ENCODE measurements around the gene ASMTL.
"Not testable (repeated sequence)": the region's sequence is repeated elsewhere in the genome, so short reads cannot be mapped to it uniquely, and the experiment has no call there.

Gene ASMTL, protein sequence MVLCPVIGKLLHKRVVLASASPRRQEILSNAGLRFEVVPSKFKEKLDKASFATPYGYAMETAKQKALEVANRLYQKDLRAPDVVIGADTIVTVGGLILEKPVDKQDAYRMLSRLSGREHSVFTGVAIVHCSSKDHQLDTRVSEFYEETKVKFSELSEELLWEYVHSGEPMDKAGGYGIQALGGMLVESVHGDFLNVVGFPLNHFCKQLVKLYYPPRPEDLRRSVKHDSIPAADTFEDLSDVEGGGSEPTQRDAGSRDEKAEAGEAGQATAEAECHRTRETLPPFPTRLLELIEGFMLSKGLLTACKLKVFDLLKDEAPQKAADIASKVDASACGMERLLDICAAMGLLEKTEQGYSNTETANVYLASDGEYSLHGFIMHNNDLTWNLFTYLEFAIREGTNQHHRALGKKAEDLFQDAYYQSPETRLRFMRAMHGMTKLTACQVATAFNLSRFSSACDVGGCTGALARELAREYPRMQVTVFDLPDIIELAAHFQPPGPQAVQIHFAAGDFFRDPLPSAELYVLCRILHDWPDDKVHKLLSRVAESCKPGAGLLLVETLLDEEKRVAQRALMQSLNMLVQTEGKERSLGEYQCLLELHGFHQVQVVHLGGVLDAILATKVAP

DNA sequence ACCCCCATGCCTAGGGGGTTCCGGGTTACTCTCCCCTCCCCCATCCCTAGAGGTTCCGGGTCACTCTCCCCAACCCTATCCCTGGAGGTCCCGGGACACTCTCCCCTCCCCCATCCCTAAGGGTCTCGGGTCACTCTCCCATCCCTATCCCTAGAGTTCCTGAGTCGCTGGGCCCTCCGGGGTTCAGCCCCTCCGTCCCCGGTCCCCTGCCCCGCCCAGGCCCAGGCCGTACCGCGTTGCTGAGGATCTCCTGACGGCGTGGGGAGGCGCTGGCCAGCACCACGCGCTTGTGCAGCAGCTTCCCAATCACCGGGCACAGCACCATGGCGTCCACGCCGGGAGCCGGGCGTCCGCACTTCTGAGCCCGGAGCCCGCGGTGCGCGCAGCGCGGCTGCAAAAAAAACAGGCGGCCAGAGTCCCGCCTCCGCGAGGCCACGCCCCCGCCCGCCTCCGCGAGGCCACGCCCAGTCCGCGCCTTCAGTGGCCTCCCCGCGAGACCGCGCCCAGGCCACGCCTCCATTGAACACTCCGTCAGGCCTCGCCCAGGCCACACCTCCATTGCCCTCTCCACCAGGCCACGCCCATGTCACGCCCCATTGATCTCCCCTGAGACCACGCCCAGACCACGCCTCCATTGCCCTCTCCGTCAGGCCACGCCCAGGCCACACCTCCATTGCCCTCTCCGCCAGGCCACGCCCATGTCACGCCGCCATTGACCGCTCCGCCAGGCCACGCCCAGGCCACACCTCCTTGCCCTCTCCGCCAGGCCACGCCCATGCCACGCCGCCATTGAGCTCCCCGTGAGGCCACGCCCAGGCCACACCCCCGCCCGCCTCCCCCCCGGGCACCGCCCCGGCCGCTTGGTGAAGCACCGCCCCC is at the start of gene ASMTL:
ASMTL (minus strand) TSS at position 394 of the 879 bp plus-strand sequence; CDS start at position 325, 69 bp downstream.
- DNase-seq, result no peak

GRCh38 chrX:1502241-1502640 is 49.5 kb upstream of the ASMTL start:
- no peak for DNase-seq

DNA sequence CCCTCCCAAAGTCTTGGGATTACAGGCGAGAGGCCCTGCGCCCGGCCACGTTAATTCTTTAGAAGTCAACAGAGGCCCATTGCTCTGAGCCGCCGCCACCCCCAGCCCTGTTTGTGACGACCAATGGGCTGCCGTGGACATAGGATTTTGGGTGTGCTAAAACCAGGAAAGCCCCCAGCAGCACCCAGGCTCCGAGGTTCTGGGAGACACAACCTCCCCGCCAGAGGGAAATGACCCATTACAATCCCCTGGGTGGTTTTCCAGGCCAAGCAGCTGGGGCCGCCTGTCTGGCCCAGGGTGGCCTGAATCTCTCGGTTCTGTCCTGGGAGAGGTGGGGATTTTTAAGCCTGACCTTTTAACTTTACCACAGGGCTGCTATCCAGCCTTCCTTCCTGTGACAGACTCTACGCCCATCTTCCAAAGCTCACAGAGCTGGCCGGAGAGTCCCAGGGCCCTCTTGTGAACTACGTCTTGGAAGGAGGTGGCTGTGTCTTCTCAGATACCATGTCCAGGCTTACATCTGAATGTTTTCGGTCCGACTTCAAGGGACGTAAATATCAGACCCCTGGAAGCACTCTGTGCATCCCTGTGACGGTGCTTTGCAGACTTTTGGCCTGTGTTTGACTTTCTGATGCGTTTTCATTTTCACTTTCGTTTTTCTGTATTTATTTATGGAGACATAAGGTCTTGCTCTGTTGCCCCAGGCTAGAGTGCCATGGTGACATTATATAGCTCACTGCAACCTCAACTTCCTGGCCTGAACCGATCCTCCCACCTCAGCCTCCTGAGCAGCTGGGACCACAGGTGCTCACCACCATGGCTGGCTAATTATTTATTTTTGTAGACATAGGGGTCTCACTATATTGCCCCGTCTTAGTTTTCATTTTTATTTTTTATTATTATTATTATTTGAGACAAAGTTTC is 48.3 kb upstream of the ASMTL start:
- no peak for DNase-seq

- DNase-seq, result no peak
These were observed 43.4 kb upstream of the ASMTL start for GRCh38 chrX:1496076-1496475.

DNA sequence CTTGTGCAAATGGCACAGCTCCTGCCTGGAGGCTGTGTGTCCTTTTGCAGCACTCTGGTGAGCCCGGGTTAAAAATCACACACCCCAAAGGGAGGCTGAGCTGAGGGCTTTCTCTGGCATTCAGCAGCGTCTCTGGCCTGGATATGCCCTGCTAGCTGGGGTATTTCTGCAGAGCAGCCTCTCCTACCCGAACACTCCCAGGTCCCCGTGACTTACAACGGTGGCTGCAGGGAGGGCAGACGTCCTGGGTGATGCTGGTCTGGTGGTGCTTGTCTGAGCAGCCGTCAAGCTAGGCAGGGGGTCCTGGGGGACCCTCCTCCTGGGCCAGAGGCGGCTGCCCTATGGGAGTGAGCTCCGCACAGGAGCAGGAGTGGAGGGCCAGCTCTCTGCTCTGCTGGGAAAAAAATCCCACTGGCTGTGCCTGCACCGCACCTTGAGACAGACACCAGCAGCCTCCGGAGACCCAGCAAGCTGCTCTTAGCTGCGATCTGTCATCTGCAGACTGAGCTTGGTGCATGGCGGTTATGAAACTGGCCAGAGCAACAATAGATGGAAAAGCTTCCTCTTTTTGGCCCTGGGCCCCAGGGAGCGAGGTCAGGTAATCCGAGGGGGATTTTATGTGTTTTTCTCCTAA is 41.3 kb upstream of the ASMTL start:
- no peak for DNase-seq

GRCh38 chrX:1493412-1493811 is 40.7 kb upstream of the ASMTL start:
- no peak for DNase-seq

- no peak for DNase-seq
These were observed 39.8 kb upstream of the ASMTL start for GRCh38 chrX:1492421-1493012.

GRCh38 chrX:1491851-1492349 is 39.2 kb upstream of the ASMTL start:
- no peak for DNase-seq

- DNase-seq, result not testable (repeated sequence)
These were observed 38.5 kb upstream of the ASMTL start for GRCh38 chrX:1491248-1491647.

- DNase-seq, result not testable (repeated sequence)
These were observed 38.0 kb upstream of the ASMTL start for GRCh38 chrX:1490723-1491122.

DNA sequence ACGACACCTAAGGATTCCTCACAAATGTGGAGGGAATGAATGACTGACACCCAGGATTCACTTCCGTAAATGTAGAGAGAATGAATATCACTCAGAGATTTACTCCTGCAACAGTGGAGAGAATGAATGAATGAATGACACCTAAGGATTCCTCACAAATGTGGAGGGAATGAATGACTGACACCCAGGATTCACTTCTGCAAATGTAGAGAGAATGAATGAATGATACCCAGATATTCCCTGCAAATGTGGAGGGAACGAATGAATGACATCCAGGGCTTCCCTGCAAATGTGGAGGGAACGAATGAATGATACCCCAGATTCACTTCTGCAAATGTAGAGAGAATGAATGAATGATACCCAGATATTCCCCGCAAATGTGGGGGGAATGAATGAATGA is 36.6 kb upstream of the ASMTL start:
- not testable (repeated sequence) for DNase-seq

DNA sequence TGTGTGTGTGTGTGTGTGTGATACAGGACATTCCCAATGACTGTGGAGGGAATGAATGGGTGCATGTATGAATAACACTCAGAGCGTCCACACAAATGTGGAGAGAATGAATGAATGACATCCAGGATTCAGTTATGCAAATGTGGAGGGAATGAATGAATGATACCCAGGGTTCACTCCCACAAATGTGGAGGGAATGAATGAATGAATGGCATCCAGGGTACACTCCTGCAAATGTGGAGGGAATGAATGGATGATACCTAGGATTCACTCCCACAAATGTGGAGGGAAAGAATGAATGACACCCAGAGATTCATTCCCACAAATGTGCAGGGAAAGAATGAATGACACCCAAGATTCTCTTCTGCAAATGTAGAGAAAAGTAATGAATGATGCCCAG is 36.0 kb upstream of the ASMTL start:
- no peak for DNase-seq

DNA sequence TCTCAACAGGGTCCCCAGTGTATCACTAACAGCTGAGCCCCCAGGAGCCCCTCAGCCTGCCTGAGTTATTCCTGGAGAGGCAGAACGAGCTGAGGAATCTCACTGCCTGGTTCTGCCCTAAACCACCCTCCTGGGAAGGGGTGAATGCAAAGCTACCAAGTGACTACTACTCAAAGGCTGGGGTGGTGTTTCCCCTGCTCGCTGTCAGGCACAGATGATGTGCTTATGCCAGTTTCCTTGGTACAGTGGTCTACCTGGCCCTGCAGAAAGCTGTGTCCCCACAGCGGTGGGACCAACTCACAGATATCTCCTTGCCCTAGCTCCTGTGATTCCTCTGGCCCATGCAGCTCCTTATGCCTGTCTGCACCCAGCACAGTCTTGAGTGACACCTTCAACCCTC is 35.4 kb upstream of the ASMTL start:
- DNase-seq, result no peak

DNA sequence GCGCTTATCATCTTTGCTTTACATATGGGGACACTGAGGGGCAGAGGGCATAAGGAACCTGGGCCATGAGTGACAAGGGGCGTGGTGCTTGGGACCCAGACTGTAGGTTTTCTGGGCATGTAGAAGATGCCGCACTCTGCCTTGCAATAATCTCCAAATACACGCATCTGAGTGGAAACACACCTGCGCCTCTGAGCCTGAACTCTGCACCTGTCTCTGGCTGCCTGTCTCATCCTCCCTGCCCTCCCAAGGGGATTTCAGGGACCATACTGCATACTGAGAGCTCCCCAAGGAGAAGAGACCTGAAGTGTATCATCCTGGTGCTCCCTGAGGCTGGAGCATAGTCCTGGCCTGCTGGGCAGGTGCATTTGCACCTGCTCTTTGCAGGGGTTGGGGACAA is 34.7 kb upstream of the ASMTL start:
- DNase-seq, result no peak

DNA sequence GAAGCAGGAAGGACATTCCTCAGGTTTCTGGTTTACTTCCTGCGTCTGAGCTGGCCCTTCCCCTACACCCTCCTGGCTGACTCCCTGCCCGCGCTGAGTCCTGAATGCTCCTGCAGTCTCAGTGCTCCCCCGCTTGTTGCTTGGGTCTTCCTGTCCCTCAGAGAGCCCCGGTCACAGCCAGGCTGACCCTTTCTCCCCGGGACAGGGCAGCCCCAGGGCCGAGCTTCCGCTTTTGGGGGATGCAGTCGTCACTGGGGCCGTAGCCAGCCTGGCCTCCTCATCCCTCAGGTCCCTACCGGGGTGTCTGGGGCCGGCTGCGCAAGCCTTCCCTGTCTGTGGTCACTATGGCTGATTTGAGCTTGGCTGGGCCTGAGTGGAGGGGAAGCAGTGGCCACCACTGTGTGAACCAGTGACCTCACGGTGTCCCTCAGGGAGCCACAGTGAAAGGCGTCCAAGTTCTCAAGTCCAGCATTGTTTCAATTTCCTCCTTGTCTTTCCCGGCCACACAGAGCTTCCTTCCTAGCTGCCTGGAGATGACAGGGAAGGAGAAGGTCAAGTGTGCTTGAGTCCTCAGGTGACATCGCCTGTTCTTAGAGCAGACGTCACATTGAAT is 34.1 kb upstream of the ASMTL start:
- no peak for DNase-seq

DNA sequence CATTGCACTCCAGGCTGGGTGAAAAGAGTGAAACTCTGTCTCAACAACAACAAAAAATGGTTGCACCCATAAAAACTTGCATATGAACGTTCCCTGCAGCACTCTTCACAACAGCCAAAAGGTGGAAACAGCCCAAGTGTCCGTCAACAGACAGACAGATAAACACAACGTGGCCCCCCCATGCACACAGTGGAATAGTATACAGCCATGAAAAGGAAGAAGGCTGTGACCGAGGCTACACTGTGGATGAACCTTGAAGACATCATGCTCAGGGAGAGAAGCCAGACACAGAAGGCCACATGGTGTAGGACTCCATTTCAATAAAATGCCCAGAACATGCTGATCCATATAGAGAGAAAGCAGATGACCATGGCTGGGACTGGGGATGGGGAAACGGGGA is 33.5 kb upstream of the ASMTL start:
- no peak for DNase-seq

GRCh38 chrX:1485033-1485432 is 32.3 kb upstream of the ASMTL start:
- DNase-seq, result no peak

DNA sequence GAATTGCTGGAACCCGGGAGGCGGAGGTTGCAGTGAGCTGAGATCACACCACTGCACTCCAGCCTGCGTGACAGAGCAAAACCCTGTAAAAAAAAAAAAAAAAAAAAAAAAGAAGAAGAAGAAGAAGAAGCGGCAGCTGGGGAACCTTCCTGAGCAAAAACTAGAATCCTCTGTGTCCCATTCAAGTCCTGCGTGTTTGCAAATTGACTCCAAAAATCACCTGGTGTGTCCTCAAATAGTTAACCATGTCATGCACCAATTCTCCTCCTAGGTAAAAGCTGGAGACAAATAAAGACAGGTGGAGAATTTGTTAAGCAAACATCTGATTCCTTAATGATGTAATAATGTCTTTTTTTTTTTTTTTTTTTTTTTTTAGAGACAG is 31.9 kb upstream of the ASMTL start:
- no peak for DNase-seq

DNA sequence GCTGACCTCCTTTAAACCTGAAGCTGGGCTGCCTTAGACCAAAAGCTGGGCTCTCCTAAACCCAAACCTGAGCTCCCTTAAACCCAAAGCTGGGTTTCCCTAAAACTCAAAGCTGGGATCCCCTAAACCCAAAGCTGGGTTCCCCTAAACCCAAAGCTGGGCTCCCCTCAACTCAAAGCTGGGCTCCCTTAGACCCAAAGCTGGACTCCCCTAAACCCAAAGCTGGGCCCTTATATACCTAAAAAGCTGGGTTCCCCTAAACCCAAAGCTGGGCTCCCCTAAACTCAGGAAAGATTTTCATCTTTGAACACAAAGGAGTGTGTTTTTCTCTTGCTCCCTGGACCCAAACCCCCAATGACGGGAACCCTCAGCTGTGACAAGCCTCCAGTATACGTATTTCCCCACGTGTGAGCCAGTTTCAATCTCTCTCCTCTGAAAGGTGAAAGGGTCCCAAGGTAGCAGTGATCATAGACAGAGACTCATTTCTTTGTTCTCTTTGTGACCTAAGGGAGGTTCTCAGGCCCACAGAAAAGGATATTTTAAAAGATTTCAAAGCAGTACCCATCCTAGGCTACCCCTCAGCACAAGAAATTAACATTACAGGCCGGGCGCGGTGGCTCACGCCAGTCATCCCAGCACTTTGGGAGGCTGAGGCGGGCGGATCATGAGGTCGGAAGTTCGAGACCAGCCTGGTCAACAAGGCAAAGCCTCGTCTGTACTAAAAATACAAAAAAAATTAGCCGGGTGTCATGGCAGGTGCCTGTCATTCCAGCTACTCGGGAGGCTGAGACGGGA is 31.3 kb upstream of the ASMTL start:
- DNase-seq, result no peak

DNA sequence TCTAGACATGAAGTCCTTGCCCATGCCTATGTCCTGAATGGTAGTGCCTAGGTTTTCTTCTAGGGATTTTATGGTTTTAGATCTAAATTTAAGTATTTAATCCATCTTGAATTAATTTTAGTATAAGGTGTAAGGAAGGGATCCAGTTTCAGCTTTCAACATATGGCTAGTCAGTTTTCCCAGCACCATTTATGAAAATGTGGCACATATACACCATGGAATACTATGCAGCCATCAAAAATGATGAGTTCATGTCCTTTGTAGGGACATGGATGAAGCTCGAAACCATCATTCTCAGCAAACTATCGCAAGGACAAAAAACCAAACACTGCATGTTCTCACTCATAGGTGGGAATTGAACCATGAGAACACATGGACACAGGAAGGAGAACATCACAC is 29.8 kb upstream of the ASMTL start:
- DNase-seq, result not testable (repeated sequence)
